OCI-LY3 (cell line): ENCODE measurements around the gene ESYT2.

Source experiments
- H2AFZ ChIP-seq: fragments of 200-600, 300-600 bp; shearing (Covaris generic); 2 replicates; pipeline ENCODE4 v1.6.0; 2014; ENCODE audit warnings: antibody characterized with exemption, low read depth, low read length
- H3K27ac ChIP-seq: fragments of 200-600, 300-600 bp; sonication (generic); 2 replicates; pipeline ENCODE4 v1.5.1; 2014; ENCODE audit warnings: mild to moderate bottlenecking, low read length, moderate library complexity, mixed read lengths
- H3K27me3 ChIP-seq: fragments of 200-600, 300-600 bp; sonication (generic); 2 replicates; pipeline ENCODE4 v1.6.1; 2014; ENCODE audit warnings: low read depth, low read length, mixed read lengths
- H3K36me3 ChIP-seq: fragments of 200-600, 300-600 bp; sonication (generic); replicated peaks from 2 replicates; pipeline ENCODE3; 2014; ENCODE audit warnings: low read depth, low read length, mixed read lengths
- H3K4me1 ChIP-seq: fragments of 300-600, 200-600 bp; sonication (generic); 2 replicates; pipeline ENCODE4 v1.6.1; 2014; ENCODE audit warnings: low read length, mixed read lengths
- H3K4me2 ChIP-seq: fragments of 200-600, 300-600 bp; sonication (generic); 2 replicates; pipeline ENCODE4 v1.6.1; 2014; ENCODE audit warnings: low read length, mixed read lengths
- H3K4me3 ChIP-seq: fragments of 300-600, 200-600 bp; sonication (generic); 2 replicates; pipeline ENCODE4 v1.5.1; 2014; ENCODE audit warnings: antibody characterized with exemption, mild to moderate bottlenecking, low read length, moderate library complexity
- H3K79me2 ChIP-seq: fragments of 300-600, 200-600 bp; shearing (Covaris generic); 2 replicates; pipeline ENCODE4 v1.6.1; 2014; ENCODE audit warnings: mild to moderate bottlenecking, low read length, mixed read lengths
- H3K9ac ChIP-seq: fragments of 300-600, 200-600 bp; shearing (Covaris generic); 2 replicates; pipeline ENCODE4 v1.6.0; 2014; ENCODE audit warnings: mild to moderate bottlenecking, low read length, moderate library complexity
- H3K9me3 ChIP-seq: fragments of 200-600, 300-600 bp; shearing (Covaris generic); 2 replicates; pipeline ENCODE4 v1.6.1; 2014; ENCODE audit warnings: low read length, mixed read lengths; ENCODE audit not compliant: insufficient read depth
- H4K20me1 ChIP-seq: fragments of 200-600, 300-600 bp; sonication (generic); 2 replicates; pipeline ENCODE4 v1.6.1; 2016; ENCODE audit warnings: low read length, mixed read lengths; ENCODE audit not compliant: insufficient read depth
- EZH2phosphoT487 ChIP-seq: fragments of 200-600 bp; shearing (Covaris generic); IDR thresholded peaks from 2 replicates; pipeline ENCODE4 v1.6.1; 2018; ENCODE audit warnings: antibody characterized with exemption, mixed run types, low read depth
- TF ChIP-seq, protein P1 (sequence below): fragments of 200-600, 300-600 bp; sonication (generic); IDR thresholded peaks from 2 replicates; pipeline ENCODE4 v1.5.1; 2014; ENCODE audit warnings: antibody characterized with exemption, low read length, low read depth

Gene ESYT2

DNA sequence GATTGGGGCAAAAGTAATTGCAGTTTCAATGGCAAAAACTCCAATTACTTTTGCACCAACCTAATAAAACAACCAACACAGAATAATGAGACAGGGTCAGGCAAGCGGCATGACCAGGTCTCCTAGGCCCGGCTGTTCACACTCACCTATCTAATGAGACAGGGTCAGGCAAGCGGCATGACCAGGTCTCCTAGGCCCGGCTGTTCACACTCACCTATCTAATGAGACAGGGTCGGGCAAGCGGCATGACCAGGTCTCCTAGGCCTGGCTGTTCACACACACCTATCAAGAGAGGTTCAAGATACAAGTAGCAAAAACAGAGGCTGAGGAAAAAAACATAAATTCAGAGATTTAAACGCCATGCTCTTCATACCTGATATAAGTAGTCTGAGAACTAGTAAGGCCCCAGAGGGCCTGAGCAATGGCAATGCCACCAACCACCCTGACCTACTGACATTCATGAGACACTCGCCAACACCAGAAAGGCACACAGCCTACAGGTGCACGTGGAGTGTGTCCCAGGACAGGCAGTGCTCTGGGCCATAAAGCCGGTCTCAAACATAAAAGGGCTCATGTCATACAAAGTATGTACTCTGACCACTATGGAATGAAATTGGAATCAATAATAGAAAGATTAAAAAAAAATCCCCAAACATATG lies 84.1 kb downstream of the ESYT2 start:
- Histone ChIP-seq H3K9me3 (no peaks in the 10 kb centered on the region), H3K36me3 (peaks cover 13% of the 10 kb centered on the region), H3K9ac (no peak overlapping the region), H3K4me1 (no peaks in the 10 kb centered on the region), H3K79me2 (no peaks in the 10 kb centered on the region), H3K4me2 (no peak overlapping the region), H2AFZ (no peak overlapping the region), H3K27me3 (no peaks in the 10 kb centered on the region), H3K4me3 (no peak overlapping the region), H3K27ac (no peak overlapping the region), H4K20me1 (no peaks in the 10 kb centered on the region)
- TF ChIP-seq, protein P1, sequence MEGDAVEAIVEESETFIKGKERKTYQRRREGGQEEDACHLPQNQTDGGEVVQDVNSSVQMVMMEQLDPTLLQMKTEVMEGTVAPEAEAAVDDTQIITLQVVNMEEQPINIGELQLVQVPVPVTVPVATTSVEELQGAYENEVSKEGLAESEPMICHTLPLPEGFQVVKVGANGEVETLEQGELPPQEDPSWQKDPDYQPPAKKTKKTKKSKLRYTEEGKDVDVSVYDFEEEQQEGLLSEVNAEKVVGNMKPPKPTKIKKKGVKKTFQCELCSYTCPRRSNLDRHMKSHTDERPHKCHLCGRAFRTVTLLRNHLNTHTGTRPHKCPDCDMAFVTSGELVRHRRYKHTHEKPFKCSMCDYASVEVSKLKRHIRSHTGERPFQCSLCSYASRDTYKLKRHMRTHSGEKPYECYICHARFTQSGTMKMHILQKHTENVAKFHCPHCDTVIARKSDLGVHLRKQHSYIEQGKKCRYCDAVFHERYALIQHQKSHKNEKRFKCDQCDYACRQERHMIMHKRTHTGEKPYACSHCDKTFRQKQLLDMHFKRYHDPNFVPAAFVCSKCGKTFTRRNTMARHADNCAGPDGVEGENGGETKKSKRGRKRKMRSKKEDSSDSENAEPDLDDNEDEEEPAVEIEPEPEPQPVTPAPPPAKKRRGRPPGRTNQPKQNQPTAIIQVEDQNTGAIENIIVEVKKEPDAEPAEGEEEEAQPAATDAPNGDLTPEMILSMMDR = no peak
- TF ChIP-seq EZH2phosphoT487 = no peak

DNA sequence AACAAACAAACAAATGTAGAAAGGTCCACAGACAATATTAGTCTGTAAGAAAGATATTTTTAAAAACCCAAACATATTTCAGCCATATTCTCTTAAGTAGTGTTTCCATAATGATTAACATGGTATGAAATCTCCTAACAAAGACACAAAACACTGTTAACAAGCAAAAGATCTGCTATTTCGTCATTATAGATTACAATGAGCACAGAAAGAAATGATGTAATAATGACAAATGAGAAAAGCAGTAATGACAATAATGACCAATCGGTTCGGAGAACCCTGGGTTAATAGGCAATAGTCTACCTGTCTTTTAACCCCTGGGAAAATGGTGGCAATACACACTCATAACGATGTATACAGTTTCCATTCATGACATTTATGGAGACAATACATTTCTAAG lies 85.2 kb downstream of the ESYT2 start:
- no peaks in the 10 kb centered on the region for H3K79me2 ChIP-seq
- no peak overlapping the region for H2AFZ ChIP-seq
- no peak overlapping the region for H3K4me2 ChIP-seq
- no peak for TF ChIP-seq EZH2phosphoT487
- TF ChIP-seq, protein P1 = no peak
- H3K27ac ChIP-seq = no peak overlapping the region
- peaks cover 18% of the 10 kb centered on the region for H3K36me3 ChIP-seq
- H3K9ac ChIP-seq = no peak overlapping the region
- H3K4me3 ChIP-seq = no peak overlapping the region
- H3K27me3 ChIP-seq = no peaks in the 10 kb centered on the region
- H4K20me1 ChIP-seq = no peaks in the 10 kb centered on the region
- no peaks in the 10 kb centered on the region for H3K9me3 ChIP-seq
- no peaks in the 10 kb centered on the region for H3K4me1 ChIP-seq

DNA sequence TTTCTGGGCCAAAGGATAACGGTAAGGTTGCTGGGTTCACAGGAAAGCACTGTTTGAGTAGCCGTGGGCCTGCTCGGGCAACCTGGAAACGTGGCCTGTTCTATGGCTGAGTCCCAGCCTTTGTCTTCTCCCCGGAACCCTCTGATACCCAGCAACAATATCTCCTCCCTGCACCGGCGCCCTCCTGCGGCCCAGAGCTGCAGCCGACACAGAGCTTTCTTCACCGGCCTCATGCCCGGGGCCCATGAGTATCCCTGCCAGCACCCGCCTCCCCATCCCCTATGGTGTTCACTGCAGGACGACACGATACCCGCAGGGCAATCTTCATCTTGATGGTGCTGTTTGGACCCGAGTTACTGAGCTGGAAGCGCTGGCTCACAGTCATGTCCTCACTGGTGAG lies 86.1 kb downstream of the ESYT2 start:
- peaks cover 20% of the 10 kb centered on the region for H3K36me3 ChIP-seq
- no peaks in the 10 kb centered on the region for H3K4me1 ChIP-seq
- H4K20me1 ChIP-seq = no peaks in the 10 kb centered on the region
- no peak overlapping the region for H3K27ac ChIP-seq
- H3K79me2 ChIP-seq = no peaks in the 10 kb centered on the region
- H3K27me3 ChIP-seq = no peaks in the 10 kb centered on the region
- no peak overlapping the region for H3K9ac ChIP-seq
- no peak for TF ChIP-seq EZH2phosphoT487
- TF ChIP-seq, protein P1 = no peak
- no peak overlapping the region for H3K4me3 ChIP-seq
- no peak overlapping the region for H3K4me2 ChIP-seq
- H3K9me3 ChIP-seq = no peaks in the 10 kb centered on the region
- H2AFZ ChIP-seq = no peak overlapping the region

DNA sequence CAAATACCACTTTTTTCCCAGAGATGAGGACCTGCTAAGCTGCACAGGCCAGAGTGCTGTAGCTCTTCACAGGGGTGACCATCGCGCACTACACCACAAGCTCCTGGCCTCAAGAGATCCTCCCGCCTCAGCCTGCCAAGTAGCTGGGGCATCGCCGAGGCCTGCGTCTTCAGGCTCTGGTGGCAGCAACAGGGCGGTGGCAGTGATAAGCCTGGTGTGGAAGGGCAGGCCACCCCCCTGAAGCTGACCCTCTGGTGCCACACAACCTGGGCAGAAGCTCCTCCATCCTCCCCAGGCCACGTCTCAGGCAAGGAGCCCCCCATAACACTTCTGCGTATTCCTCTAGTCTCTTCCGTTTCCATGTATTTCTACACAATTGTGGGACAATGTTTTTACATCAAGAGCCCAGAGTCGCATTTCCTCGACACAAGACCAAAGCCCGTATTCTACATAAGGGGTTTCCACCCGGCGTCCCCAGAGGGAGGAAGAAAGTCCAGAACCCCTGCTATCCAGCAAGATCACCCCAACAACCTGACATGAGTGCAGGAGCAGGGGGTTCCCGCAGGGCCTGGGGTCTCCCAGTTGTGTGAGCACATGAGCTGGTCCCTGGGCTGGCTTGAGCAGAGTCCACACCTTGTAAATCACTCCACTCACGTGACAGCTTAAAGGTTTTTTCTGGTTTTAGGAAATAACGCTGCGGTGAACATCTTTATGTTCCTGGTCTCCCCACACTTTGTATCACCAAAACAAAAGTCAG lies 87.1 kb downstream of the ESYT2 start:
- Histone ChIP-seq H3K4me2 (no peak overlapping the region), H2AFZ (no peak overlapping the region), H3K36me3 (peaks cover 16% of the 10 kb centered on the region), H4K20me1 (no peaks in the 10 kb centered on the region), H3K4me1 (no peaks in the 10 kb centered on the region), H3K79me2 (no peaks in the 10 kb centered on the region), H3K9ac (no peak overlapping the region), H3K4me3 (no peak overlapping the region), H3K27me3 (no peaks in the 10 kb centered on the region), H3K9me3 (no peaks in the 10 kb centered on the region), H3K27ac (no peak overlapping the region)
- TF ChIP-seq, protein P1 = no peak
- TF ChIP-seq EZH2phosphoT487 = no peak
